ENCODE results near the gene DCP1A.

GRCh38 chr3:53354945-53355498 is 7.7 kb upstream of the DCP1A start:
- TF ChIP-seq, protein P1, sequence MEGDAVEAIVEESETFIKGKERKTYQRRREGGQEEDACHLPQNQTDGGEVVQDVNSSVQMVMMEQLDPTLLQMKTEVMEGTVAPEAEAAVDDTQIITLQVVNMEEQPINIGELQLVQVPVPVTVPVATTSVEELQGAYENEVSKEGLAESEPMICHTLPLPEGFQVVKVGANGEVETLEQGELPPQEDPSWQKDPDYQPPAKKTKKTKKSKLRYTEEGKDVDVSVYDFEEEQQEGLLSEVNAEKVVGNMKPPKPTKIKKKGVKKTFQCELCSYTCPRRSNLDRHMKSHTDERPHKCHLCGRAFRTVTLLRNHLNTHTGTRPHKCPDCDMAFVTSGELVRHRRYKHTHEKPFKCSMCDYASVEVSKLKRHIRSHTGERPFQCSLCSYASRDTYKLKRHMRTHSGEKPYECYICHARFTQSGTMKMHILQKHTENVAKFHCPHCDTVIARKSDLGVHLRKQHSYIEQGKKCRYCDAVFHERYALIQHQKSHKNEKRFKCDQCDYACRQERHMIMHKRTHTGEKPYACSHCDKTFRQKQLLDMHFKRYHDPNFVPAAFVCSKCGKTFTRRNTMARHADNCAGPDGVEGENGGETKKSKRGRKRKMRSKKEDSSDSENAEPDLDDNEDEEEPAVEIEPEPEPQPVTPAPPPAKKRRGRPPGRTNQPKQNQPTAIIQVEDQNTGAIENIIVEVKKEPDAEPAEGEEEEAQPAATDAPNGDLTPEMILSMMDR (IDR thresholded peaks at IDR 0.05; ENCODE audit: low read depth, low read length), result no peak
- no peak for TF ChIP-seq POLR2A (IDR thresholded peaks at IDR 0.05; ENCODE audit: extremely low read depth, insufficient read length)
- TF ChIP-seq MAX (IDR thresholded peaks at IDR 0.05; ENCODE audit: low read depth, low read length), result no peak
